Suprapubic skin (tissue), 3 donors: ENCODE data around the gene CLEC16A.

ENCODE experiments used
- CTCF ChIP-seq, 2 donors: fragments of 200-600 bp in 1 of 2; fragments of 450-650 bp in 1 of 2; sonication (generic) in 1 of 2; IDR thresholded peaks; one replicate each; pipeline ENCODE4 v1.5.1; 2016 to 2019; ENCODE audit warnings: antibody characterized with exemption in 2 of 2, mild to moderate bottlenecking in 1 of 2, moderate library complexity in 1 of 2
- EP300 ChIP-seq: sonication (generic); formaldehyde crosslinking; IDR thresholded peaks from one replicate; pipeline ENCODE4 v1.6.1; 2017; ENCODE audit warnings: antibody characterized with exemption
- POLR2A ChIP-seq, 2 donors: fragments of 450-650 bp; IDR thresholded peaks; one replicate each; pipeline ENCODE4 v1.6.1; 2017; ENCODE audit warnings: antibody characterized with exemption in 2 of 2, mild to moderate bottlenecking in 2 of 2, moderate library complexity in 2 of 2

GRCh38 chr16:10976634-10977033 is 32.3 kb downstream of the CLEC16A start:
- TF ChIP-seq POLR2A (IDR thresholded peaks at IDR 0.05) (no peak), CTCF (IDR thresholded peaks at IDR 0.05) (no peak), EP300 (no peak)
